HG03064 (cell line): ENCODE measurements around the gene KRT82.
"Not testable (repeated sequence)": the region's sequence is repeated elsewhere in the genome, so short reads cannot be mapped to it uniquely, and the experiment has no call there.

Source experiments
- ATAC-seq: cut with Tn5 transposase; IDR thresholded peaks from one replicate; pipeline ENCODE4 v1.9.1; 2021; ENCODE audit warnings: low read depth; ENCODE audit not compliant: unreplicated experiment

The KRT82 gene

GRCh38 chr12:52413782-52414345 is 7.7 kb upstream of the KRT82 start:
- ATAC-seq = no peak

- no peak for ATAC-seq
Measured at GRCh38 chr12:52413202-52413601, 7.1 kb upstream of the KRT82 start.

DNA sequence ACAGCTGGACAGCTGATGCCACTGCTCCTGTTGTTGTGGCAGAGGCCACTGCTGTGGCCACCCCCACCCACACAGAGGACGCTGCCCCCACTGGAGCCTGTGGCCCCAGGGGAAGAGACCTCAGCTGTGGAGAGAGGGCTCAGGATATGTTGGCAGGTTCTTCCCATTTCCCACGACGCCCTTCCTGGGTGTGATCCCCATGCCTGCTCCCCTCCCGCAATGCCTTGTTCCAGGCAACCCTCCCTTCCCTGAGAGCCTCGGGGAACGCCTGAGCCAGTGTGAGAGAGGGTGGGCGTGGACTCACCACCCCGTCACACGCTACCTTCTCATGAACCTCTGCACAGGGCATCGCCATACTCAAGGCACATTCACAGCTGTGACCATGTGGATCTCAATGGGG is 5.7 kb upstream of the KRT82 start:
- no peak for ATAC-seq

- not testable (repeated sequence) for ATAC-seq
Measured at GRCh38 chr12:52410589-52411248, 4.6 kb upstream of the KRT82 start.

GRCh38 chr12:52407918-52408317 is 1.8 kb upstream of the KRT82 start:
- ATAC-seq = no peak

DNA sequence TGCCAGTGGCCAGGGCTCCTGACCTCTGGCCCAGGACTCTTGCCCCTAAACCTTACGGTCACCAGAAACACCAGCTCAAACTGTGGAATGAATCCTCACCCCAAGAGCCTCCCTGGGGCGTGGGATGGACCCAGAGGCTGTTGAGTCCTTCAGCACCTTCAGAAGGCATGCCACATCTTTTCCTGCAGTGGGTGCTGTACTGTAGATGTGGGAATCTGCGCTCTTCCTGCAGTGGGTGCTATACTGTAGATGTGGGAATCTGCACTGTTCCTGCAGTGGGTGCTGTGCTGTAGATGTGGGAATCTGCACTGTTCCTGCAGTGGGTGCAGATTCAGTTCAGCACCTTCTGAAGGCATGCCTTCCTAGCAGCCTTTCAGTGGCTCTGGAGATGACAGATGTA is 1.2 kb downstream of the KRT82 start:
- ATAC-seq = no peak

- no peak for ATAC-seq
Measured at GRCh38 chr12:52403561-52403960, 2.6 kb downstream of the KRT82 start.

GRCh38 chr12:52402873-52403540 is 3.1 kb downstream of the KRT82 start:
- ATAC-seq = no peak

DNA sequence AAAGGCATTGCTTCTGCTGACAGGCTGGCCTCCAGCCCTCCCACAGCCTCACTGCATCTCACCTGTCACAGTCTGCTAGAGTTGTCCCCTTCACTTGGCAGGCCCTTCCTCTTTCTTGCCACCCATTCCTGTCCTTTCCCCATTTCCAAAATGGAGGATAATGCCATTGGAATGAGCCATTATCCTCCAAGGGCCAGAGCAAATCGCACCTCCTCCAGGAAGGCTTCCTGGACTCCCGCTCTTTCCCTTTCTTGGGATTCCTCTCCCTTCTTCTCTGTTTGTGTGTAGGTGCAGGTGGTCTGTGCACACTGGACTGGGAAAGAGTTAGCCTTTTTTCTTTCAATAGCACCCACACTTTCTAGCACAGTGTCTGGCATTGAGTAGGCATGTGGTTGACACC is 3.8 kb downstream of the KRT82 start:
- no peak for ATAC-seq

GRCh38 chr12:52401926-52402325 is 4.2 kb downstream of the KRT82 start:
- no peak for ATAC-seq

DNA sequence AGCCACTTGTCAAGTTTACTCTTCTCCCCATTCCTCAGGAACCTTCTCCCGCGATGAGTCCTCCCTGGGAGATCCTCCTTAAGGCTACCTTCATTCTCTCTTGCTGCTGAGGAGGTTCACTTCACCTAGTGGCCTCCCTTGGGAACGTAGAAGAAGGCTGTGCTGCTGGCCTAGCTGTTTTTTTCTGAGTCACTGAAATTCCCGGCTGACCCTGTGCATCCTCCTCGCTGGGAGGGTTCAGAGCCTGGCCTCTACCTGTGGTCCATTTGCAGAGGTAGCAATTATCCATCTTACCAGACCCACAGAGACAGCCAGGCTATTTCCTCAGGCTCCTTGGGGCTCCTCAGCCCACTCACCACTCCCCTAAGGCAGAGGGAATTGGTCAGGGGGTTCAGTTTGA is 4.6 kb downstream of the KRT82 start:
- no peak for ATAC-seq

- ATAC-seq = no peak
Measured at GRCh38 chr12:52400906-52401305, 5.2 kb downstream of the KRT82 start.

DNA sequence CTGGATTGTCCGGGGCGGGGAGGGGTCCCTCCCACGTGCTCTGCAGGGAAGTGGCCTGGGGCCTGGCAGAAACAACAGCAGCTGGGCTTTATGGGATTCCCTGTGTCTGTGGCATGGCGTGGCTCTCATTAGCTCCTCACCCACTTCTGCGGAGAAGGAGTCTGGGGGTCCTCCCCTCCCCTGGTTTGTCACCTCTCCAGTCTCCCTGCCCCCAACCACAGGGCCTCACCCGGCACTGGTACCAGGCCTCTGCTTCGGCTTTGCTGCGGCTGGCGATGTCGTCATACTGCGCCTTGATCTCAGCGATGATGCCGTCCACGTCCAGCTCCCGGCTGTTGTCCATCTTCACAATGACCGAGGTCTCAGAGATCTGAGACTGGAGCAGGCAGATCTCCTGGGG is 6.4 kb downstream of the KRT82 start:
- ATAC-seq = no peak

GRCh38 chr12:52398176-52398575 is 8.0 kb downstream of the KRT82 start:
- ATAC-seq = no peak

GRCh38 chr12:52396656-52397055 is 9.5 kb downstream of the KRT82 start:
- ATAC-seq = no peak

GRCh38 chr12:52395761-52396434 is 10.2 kb downstream of the KRT82 start:
- no peak for ATAC-seq

DNA sequence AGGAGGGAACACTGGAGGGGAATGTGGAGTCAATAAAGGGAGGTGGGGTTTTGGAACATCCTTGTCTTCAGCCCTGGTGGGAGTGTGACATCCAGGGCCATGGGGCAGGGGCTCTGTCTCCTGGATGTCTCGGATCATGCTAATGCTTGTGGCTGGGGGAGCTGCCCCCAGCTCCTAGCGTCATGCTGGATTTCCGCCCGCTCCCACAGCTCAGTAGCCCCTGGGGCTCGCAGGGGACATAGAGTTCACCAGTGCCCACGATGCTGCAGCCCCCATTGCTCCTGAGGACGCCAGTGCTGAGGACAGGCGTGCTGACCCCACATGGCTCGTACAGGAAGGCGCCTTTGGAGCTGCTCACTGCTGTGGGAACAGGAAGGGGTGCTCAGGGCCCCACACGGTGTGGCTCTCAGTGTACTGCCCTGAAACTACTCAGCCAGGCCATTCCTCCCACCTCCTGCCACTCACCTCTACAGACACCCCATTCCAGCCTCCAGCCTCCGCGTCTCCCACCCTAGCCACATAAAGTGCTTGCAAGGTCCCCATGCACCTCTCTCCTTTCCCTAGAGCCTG is 11.2 kb downstream of the KRT82 start:
- no peak for ATAC-seq

DNA sequence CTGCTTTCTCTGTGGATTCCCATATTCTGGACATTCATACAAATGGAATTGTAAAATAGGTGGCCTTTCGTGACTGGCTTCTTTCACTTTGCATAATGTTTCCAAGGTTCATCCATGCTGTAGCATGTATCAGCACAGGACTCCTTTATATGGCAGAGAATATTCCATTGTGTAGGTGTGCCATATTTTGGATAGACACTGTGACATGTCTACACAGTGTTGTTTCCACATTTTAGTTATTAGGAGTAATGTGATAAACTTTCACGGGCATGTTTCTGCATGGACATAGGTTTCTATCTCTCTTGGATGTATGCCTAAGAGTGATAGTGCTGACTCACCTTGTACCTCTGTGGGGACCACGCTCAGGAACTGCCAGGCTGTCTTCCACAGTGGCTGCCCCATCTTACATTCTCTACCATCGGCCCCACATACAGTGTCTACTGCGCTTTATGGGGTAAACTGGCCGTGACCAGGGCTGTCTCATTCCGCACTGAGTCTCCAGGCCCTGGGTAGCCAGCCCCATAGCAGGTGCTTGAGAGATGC is 13.6 kb downstream of the KRT82 start:
- no peak for ATAC-seq

GRCh38 chr12:52391618-52392002 is 14.5 kb downstream of the KRT82 start:
- ATAC-seq = no peak

DNA sequence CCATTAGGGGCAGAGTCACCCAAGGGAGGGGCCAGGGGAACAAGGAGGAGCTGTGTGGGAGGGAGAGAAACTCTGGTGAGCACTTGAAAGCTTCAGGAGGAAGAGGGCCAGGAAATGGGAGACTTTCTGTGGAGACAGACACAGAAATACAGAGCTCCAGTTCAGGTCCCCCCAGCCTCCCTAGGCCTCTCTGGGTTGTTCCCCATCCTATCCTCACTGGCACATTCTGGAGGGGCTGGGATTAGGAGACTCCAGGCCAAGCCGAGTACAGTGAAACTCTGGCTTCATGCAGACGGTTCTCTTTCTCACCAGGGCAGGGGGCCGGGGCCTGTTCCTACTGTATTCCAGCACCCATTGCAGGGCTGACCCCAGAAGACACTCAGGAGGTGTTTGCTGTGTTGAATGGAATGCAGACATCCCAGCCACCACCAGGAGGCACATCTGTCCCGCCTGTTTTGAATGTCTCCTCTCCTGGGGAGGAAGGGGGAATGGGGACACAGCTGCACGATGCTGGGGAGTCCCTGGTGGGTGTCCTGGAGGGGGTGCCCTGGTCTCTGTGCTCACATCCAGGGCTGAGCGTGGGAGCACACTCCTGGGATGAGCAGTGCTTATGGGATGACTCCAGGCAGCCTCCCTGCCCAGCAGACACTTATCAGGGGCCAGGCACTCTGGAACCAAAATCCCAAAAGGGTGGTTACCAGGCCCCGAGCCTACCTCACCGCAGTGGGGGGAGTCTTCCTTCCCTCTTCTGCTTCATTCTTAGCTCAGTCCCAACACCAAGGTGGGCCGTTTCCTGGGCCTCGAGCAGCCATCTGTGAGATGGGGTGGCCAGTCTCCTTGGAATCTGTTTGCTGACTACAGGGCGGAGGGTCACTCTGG is 15.2 kb downstream of the KRT82 start:
- no peak for ATAC-seq
